Measurements from ENCODE around the gene RELCH.

Gene RELCH

DNA sequence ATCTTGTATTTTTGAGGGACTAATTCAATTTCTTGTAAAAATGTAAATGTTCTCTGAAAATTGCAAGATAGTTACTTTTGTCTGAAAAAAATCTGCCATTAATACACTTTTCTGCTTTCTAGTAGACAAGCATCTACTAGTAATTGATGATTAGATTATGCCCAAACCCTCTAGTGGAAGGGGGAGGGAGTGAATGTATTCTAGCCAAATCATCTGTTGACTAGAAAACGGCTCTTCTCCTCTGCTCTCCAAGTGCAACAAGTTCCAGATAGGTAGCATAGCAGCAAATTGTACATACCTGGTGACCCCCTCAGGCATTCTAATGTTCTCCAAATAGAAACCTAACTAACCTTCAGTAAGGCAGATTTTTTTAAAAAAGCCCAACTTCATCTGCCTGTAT is 58.6 kb downstream of the RELCH start:
- Histone ChIP-seq H3F3A (ENCODE audit: insufficient read depth, low read length) (no peaks in the 10 kb centered on the region), H3K4me3 (ENCODE audit: low read length) (no peak overlapping the region), H3K4me1 (ENCODE audit: low read length) (no peaks in the 10 kb centered on the region), H3K9me2 (replicated peaks; ENCODE audit: insufficient read depth, low read length) (no peaks in the 10 kb centered on the region), H4K20me1 (ENCODE audit: insufficient read depth, low read length) (no peaks in the 10 kb centered on the region), H2AFZ (ENCODE audit: low read length) (no peak overlapping the region), H3K27ac (ENCODE audit: low read length) (no peak overlapping the region), H3K9me3 (replicated peaks; ENCODE audit: insufficient read depth, low read length) (no peaks in the 10 kb centered on the region), H3K79me2 (ENCODE audit: low read length) (no peaks in the 10 kb centered on the region), H3K4me2 (ENCODE audit: low read depth, low read length) (no peak overlapping the region), H3K36me3 (replicated peaks; ENCODE audit: insufficient read depth, low read length) (no peaks in the 10 kb centered on the region; the same call in 1 of the 2 replicates), H3K9ac (ENCODE audit: low read length) (no peak overlapping the region), H3K27me3 (replicated peaks; ENCODE audit: insufficient read depth, low read length) (no peaks in the 10 kb centered on the region)
- no peak for TF ChIP-seq EZH2phosphoT487 (IDR thresholded peaks at IDR 0.05; ENCODE audit: low read length)
- TF ChIP-seq, protein P1, sequence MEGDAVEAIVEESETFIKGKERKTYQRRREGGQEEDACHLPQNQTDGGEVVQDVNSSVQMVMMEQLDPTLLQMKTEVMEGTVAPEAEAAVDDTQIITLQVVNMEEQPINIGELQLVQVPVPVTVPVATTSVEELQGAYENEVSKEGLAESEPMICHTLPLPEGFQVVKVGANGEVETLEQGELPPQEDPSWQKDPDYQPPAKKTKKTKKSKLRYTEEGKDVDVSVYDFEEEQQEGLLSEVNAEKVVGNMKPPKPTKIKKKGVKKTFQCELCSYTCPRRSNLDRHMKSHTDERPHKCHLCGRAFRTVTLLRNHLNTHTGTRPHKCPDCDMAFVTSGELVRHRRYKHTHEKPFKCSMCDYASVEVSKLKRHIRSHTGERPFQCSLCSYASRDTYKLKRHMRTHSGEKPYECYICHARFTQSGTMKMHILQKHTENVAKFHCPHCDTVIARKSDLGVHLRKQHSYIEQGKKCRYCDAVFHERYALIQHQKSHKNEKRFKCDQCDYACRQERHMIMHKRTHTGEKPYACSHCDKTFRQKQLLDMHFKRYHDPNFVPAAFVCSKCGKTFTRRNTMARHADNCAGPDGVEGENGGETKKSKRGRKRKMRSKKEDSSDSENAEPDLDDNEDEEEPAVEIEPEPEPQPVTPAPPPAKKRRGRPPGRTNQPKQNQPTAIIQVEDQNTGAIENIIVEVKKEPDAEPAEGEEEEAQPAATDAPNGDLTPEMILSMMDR (IDR thresholded peaks at IDR 0.05; ENCODE audit: low read length): peak; percentile 8; the same call in 1 of the 2 replicates
- no peak for DNase-seq

DNA sequence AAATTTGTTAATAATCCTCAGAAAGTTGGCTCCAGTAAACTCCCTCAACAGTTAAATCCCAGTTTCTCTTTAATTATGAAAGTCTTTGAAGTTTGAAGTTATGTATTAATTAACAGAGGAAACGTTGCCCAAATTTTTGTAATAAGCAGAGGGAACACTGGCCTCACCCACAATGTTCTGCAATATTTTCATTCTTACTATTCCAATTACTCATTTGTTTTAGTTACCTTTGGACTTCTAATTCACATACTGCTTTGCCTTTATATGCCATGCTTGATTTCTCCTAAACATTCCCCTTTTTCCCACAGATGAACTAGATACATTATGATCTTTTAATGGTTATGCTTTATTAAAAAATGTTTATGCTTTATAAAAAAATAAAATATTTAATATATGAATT is 61.3 kb downstream of the RELCH start:
- Histone ChIP-seq H3K4me1 (ENCODE audit: low read length) (no peaks in the 10 kb centered on the region), H3K9me2 (replicated peaks; ENCODE audit: insufficient read depth, low read length) (no peaks in the 10 kb centered on the region), H4K20me1 (ENCODE audit: insufficient read depth, low read length) (no peaks in the 10 kb centered on the region), H2AFZ (ENCODE audit: low read length) (no peak overlapping the region), H3K4me3 (ENCODE audit: low read length) (no peak overlapping the region), H3F3A (ENCODE audit: insufficient read depth, low read length) (no peaks in the 10 kb centered on the region), H3K36me3 (replicated peaks; ENCODE audit: insufficient read depth, low read length) (no peaks in the 10 kb centered on the region; the same call in 1 of the 2 replicates), H3K4me2 (ENCODE audit: low read depth, low read length) (no peak overlapping the region), H3K27me3 (replicated peaks; ENCODE audit: insufficient read depth, low read length) (no peaks in the 10 kb centered on the region), H3K9ac (ENCODE audit: low read length) (no peak overlapping the region), H3K9me3 (replicated peaks; ENCODE audit: insufficient read depth, low read length) (no peaks in the 10 kb centered on the region), H3K79me2 (ENCODE audit: low read length) (no peaks in the 10 kb centered on the region), H3K27ac (ENCODE audit: low read length) (no peak overlapping the region)
- TF ChIP-seq EZH2 (optimal IDR thresholded peaks at IDR 0.05; ENCODE audit: low read depth, low read length) (no peak), EZH2phosphoT487 (IDR thresholded peaks at IDR 0.05; ENCODE audit: low read length) (no peak)
- TF ChIP-seq, protein P1 (IDR thresholded peaks at IDR 0.05; ENCODE audit: low read length): no peak
- no peak for DNase-seq

DNA sequence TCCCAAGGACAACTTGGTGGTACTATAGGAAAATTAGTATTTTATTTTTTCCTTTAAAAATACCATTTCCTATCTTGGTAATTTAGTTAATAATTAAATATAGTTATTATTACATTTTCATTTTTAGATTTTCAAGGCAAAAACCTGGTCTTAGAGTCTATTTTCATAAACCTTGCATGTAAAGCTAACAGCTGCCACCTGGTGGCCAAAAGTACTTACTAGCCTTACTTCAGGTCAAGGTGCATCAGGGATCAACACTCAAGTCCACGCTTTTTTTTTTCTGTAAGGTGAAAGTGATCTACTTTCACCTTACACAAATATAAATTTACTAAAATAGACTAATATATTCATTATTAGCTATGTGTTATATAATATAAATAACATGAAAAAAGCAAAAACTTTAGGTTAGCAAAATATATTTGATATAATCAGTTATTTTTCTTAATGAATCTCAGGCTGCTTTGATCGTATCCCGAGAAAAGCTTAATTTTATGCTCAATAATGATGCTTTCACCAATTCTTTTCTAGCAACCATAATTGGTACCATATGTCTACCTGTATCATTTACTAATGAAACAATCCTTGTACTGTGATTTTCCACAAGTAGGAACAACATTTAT is 62.5 kb downstream of the RELCH start:
- Histone ChIP-seq H3K36me3 (replicated peaks; ENCODE audit: insufficient read depth, low read length) (no peaks in the 10 kb centered on the region), H3K9me2 (replicated peaks; ENCODE audit: insufficient read depth, low read length) (no peaks in the 10 kb centered on the region), H3K9ac (ENCODE audit: low read length) (no peak overlapping the region), H3F3A (ENCODE audit: insufficient read depth, low read length) (no peaks in the 10 kb centered on the region), H2AFZ (ENCODE audit: low read length) (no peak overlapping the region), H3K4me1 (ENCODE audit: low read length) (no peaks in the 10 kb centered on the region), H3K4me2 (ENCODE audit: low read depth, low read length) (no peak overlapping the region), H4K20me1 (ENCODE audit: insufficient read depth, low read length) (no peaks in the 10 kb centered on the region), H3K27ac (ENCODE audit: low read length) (no peak overlapping the region), H3K4me3 (ENCODE audit: low read length) (no peak overlapping the region), H3K79me2 (ENCODE audit: low read length) (no peaks in the 10 kb centered on the region), H3K27me3 (replicated peaks; ENCODE audit: insufficient read depth, low read length) (no peaks in the 10 kb centered on the region), H3K9me3 (replicated peaks; ENCODE audit: insufficient read depth, low read length) (no peaks in the 10 kb centered on the region)
- DNase-seq: peak; percentile 78
- TF ChIP-seq, protein P1 (IDR thresholded peaks at IDR 0.05; ENCODE audit: low read length): peak; percentile 51
- TF ChIP-seq EZH2 (optimal IDR thresholded peaks at IDR 0.05; ENCODE audit: low read depth, low read length) (no peak), EZH2phosphoT487 (IDR thresholded peaks at IDR 0.05; ENCODE audit: low read length) (no peak)
